Esophagus muscularis mucosa (tissue), 3 donors: ENCODE results near the gene LTBP3.

Experiments
- CTCF ChIP-seq, 3 experiments: fragments of 200-600 bp in 2 of 3; fragments of 450-650 bp in 1 of 3; sonication (generic) in 2 of 3; IDR thresholded peaks; one replicate each; pipeline ENCODE4 v1.5.1; 2017 to 2019; ENCODE audit warnings: antibody characterized with exemption in 3 of 3, mild to moderate bottlenecking in 2 of 3, moderate library complexity in 1 of 3
- POLR2AphosphoS5 ChIP-seq, 2 donors: sonication (generic); formaldehyde crosslinking; IDR thresholded peaks; one replicate each; pipeline ENCODE4 v1.6.1; 2017; ENCODE audit warnings: antibody characterized with exemption in 2 of 2

- TF ChIP-seq POLR2AphosphoS5 (IDR thresholded peaks at IDR 0.05) (peak in 1 of 2 donors; percentile 81), CTCF (IDR thresholded peaks at IDR 0.05) (no peak)
Measured at GRCh38 chr11:65489035-65489705, 69.0 kb downstream of the LTBP3 start.
